GM13977 (cell line): ENCODE data around the gene MAN1B1.

Experiments used
- DNase-seq: peaks from one replicate; pipeline ENCODE4 v3.0.0; 2012; ENCODE audit warnings: low spot score
- CTCF ChIP-seq: IDR thresholded peaks from 2 replicates; pipeline ENCODE4 v1.5.1; 2012; ENCODE audit warnings: mild to moderate bottlenecking, control low read depth; ENCODE audit not compliant: insufficient read depth; ENCODE audit errors: extremely low read depth, missing control alignments
- in situ Hi-C: fragments of 300-500 bp; cut with MboI; formaldehyde crosslinking; loops from one replicate; pipeline ENCODE4 v1.12.0; 2022; ENCODE audit warnings: low sequenced_read_pairs, low pct_unique_long_range_greater_than_20kb, mixed read lengths, inconsistent platforms; ENCODE audit not compliant: unreplicated experiment

MAN1B1 gene

GRCh38 chr9:137041124-137041523 lies 45.7 kb upstream of the MAN1B1 start:
- in situ Hi-C loops, result no loop called here
- DNase-seq, result no peak
- TF ChIP-seq CTCF, result no peak

- no peak for DNase-seq
- TF ChIP-seq CTCF, result no peak
- in situ Hi-C loops, result no loop called here
Observed at GRCh38 chr9:137042751-137043727, 43.7 kb upstream of the MAN1B1 start.

- TF ChIP-seq CTCF, result no peak
- DNase-seq, result no peak
- in situ Hi-C loops, result no loop called here
Observed at GRCh38 chr9:137044037-137044436, 42.7 kb upstream of the MAN1B1 start.

- in situ Hi-C loops, result no loop called here
- TF ChIP-seq CTCF, result no peak
- no peak for DNase-seq
Observed at GRCh38 chr9:137044502-137045177, 42.1 kb upstream of the MAN1B1 start.

- TF ChIP-seq CTCF, result no peak
- in situ Hi-C loops, result no loop called here
- DNase-seq, result no peak
Observed at GRCh38 chr9:137045294-137046087, 41.3 kb upstream of the MAN1B1 start.

- DNase-seq, result peak; percentile 97
- in situ Hi-C loops, result no loop called here
- TF ChIP-seq CTCF, result peak; percentile 97
Observed at GRCh38 chr9:137046088-137046787, 40.5 kb upstream of the MAN1B1 start, which contains the start of gene NPDC1. TSS of gene NPDC1 (minus strand) at chr9:137046177. CDS start at chr9:137045989, 188 bp downstream.
